ENCODE data around the gene ANKRD24. TPM values are rescaled to one million over a fixed set of nuclear protein-coding genes. Genes with fewer than 3 reads are reported as not detected.

ANKRD24 gene
- total and polyA plus RNA-seq, 2 of the 13 experiments (the other 11 are each of a cell fraction or from before 2014, with no cell fraction given): 0.13 to 0.24 TPM

- peak; percentile 53; the same call in 1 of the 2 replicates for TF ChIP-seq FOXP4 (CRISPR knock-in tag; IDR thresholded peaks at IDR 0.05)
- peak; percentile 73; the same call in 1 of the 2 replicates for TF ChIP-seq CCDC6 (CRISPR knock-in tag; IDR thresholded peaks at IDR 0.05)
- TF ChIP-seq ZNF501 (CRISPR knock-in tag; IDR thresholded peaks at IDR 0.05): peak; percentile 90
- no peak for TF ChIP-seq TOE1 (CRISPR knock-in tag; IDR thresholded peaks at IDR 0.05)
- TF ChIP-seq THRA (CRISPR knock-in tag; IDR thresholded peaks at IDR 0.05; ENCODE audit: borderline replicate concordance): peak; percentile 66
- peak; percentile 81 for TF ChIP-seq HNRNPLL (IDR thresholded peaks at IDR 0.05; ENCODE audit: low read depth, low read length, poor library complexity, severe bottlenecking)
- TF ChIP-seq ZNF619 (CRISPR knock-in tag; IDR thresholded peaks at IDR 0.05): 0 out of 2 replicates have a peak, but pooled peaks have one; percentile 50
- TF ChIP-seq POLR2AphosphoS5 (IDR thresholded peaks at IDR 0.05; ENCODE audit: low read depth, low read length): peak; percentile 86
- TF ChIP-seq NAIF1 (CRISPR knock-in tag; IDR thresholded peaks at IDR 0.05; ENCODE audit: borderline replicate concordance): no peak
- no peak for TF ChIP-seq NR2F6 (IDR thresholded peaks at IDR 0.05)
- TF ChIP-seq NR2F6 (CRISPR knock-in tag; IDR thresholded peaks at IDR 0.05): peak; percentile 65; the same call in 1 of the 2 replicates
- TF ChIP-seq PLRG1 (conservative IDR thresholded peaks at IDR 0.05): no peak
- peak; percentile 75; the same call in 1 of the 2 replicates for TF ChIP-seq ZNF558 (CRISPR knock-in tag; IDR thresholded peaks at IDR 0.05; ENCODE audit: borderline replicate concordance)
- 0 out of 2 replicates have a peak, but pooled peaks have one; percentile 42 for TF ChIP-seq ATF3 (CRISPR knock-in tag; IDR thresholded peaks at IDR 0.05)
- TF ChIP-seq MXI1 (IDR thresholded peaks at IDR 0.05; ENCODE audit: borderline replicate concordance, low read depth, low read length): peak; percentile 96; the same call in 2 of the 3 replicates
- peak; percentile 29 for TF ChIP-seq PTBP1 (IDR thresholded peaks at IDR 0.05; ENCODE audit: low read depth, low read length, poor library complexity, severe bottlenecking)
- TF ChIP-seq SKI (IDR thresholded peaks at IDR 0.05; ENCODE audit: partially characterized antibody): peak; percentile 47
- TF ChIP-seq FOSL2 (CRISPR knock-in tag; IDR thresholded peaks at IDR 0.05): peak; percentile 48; the same call in 1 of the 2 replicates
- TF ChIP-seq KDM6A (CRISPR knock-in tag; IDR thresholded peaks at IDR 0.05; ENCODE audit: low read depth): no peak
- peak; percentile 73 for TF ChIP-seq ZFP90 (CRISPR knock-in tag; IDR thresholded peaks at IDR 0.05; ENCODE audit: borderline replicate concordance)
- no peak; the same call in 1 of the 2 replicates for TF ChIP-seq MYC (CRISPR knock-in tag; IDR thresholded peaks at IDR 0.05; ENCODE audit: borderline replicate concordance)
- TF ChIP-seq MXD3 (CRISPR knock-in tag; IDR thresholded peaks at IDR 0.05): peak; percentile 80
- peak; percentile 89; the same call in 1 of the 2 replicates for TF ChIP-seq SIN3A (IDR thresholded peaks at IDR 0.05; ENCODE audit: borderline replicate concordance, low read depth, low read length)
- peak; percentile 72; the same call in 1 of the 2 replicates for TF ChIP-seq MIXL1 (CRISPR knock-in tag; IDR thresholded peaks at IDR 0.05)
- TF ChIP-seq HNRNPL (IDR thresholded peaks at IDR 0.05; ENCODE audit: low read depth, low read length): 0 out of 2 replicates have a peak, but pooled peaks have one; percentile 31
- TF ChIP-seq NR2C2 (CRISPR knock-in tag; IDR thresholded peaks at IDR 0.05; ENCODE audit: borderline replicate concordance): peak; percentile 60; the same call in 1 of the 2 replicates
- TF ChIP-seq ZSCAN12 (CRISPR knock-in tag; IDR thresholded peaks at IDR 0.05): no peak
- no peak for TF ChIP-seq KLF13 (CRISPR knock-in tag; IDR thresholded peaks at IDR 0.05)
Measured at GRCh38 chr19:4182084-4182810, at the start of gene ANKRD24, which contains the start of gene SIRT6 (continued).
